Vagina (tissue), 2 donors: ENCODE data around the gene SLC8A1.

ENCODE experiments used
- CTCF ChIP-seq, 3 experiments: fragments of 450-650 bp in 2 of 3; fragments of 200-600 bp in 1 of 3; sonication (generic) in 1 of 3; IDR thresholded peaks; one replicate each; pipeline ENCODE4 v1.5.1; 2017 to 2019; ENCODE audit warnings: antibody characterized with exemption in 3 of 3, mild to moderate bottlenecking in 2 of 3, moderate library complexity in 2 of 3
- POLR2A ChIP-seq, 2 donors: fragments of 450-650 bp; IDR thresholded peaks; one replicate each; pipeline ENCODE4 v1.6.1; 2017; ENCODE audit warnings: antibody characterized with exemption in 2 of 2, mild to moderate bottlenecking in 2 of 2, moderate library complexity in 2 of 2
- POLR2AphosphoS5 ChIP-seq, 2 donors: sonication (generic); formaldehyde crosslinking; IDR thresholded peaks; one replicate each; pipeline ENCODE4 v1.9.0; 2017; ENCODE audit warnings: antibody characterized with exemption in 2 of 2, mild to moderate bottlenecking in 2 of 2, low read depth in 1 of 2; ENCODE audit not compliant: insufficient read depth in 1 of 2

GRCh38 chr2:40370007-40370395 lies 81.9 kb downstream of the SLC8A1 start:
- TF ChIP-seq CTCF (IDR thresholded peaks at IDR 0.05) = no peak
- no peak for TF ChIP-seq POLR2AphosphoS5 (IDR thresholded peaks at IDR 0.05; ENCODE audit: insufficient read depth in 1 of 2, low read depth in 1 of 2)
- TF ChIP-seq POLR2A (IDR thresholded peaks at IDR 0.05) = no peak
